Left hindlimb (tissue), 1 donor: ENCODE measurements around the gene B4GALT4.
"Not testable (repeated sequence)": the region's sequence is repeated elsewhere in the genome, so short reads cannot be mapped to it uniquely, and the experiment has no call there.

Experiments used
- DNase-seq: peaks from one replicate; pipeline ENCODE4 v3.0.0-alpha.2; 2018

The B4GALT4 gene, protein sequence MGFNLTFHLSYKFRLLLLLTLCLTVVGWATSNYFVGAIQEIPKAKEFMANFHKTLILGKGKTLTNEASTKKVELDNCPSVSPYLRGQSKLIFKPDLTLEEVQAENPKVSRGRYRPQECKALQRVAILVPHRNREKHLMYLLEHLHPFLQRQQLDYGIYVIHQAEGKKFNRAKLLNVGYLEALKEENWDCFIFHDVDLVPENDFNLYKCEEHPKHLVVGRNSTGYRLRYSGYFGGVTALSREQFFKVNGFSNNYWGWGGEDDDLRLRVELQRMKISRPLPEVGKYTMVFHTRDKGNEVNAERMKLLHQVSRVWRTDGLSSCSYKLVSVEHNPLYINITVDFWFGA

GRCh38 chr3:119240591-119241434 lies at the start of gene B4GALT4:
B4GALT4 (minus strand) TSS chr3:119240878; CDS start chr3:119230099, 10,779 bp downstream.
- DNase-seq, result peak; percentile 92

DNA sequence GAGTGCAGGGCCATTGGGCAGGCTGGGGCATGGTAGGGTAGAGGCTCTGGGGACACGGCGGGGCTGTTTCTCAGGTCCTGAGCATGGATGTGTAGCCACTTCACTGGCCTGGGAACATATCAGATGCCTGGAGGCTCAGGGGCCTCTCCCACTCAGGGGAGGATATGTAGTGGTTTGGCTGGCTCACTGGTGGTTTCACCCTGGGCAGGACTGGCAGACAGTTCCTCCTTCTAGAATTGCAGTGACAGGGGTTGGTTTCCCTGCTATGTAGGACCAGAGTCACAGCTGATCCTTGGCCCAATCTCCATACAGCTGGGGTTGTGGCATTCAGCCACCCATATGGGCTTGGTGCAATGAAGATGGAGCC lies 48.7 kb upstream of the B4GALT4 start:
- DNase-seq, result no peak

DNA sequence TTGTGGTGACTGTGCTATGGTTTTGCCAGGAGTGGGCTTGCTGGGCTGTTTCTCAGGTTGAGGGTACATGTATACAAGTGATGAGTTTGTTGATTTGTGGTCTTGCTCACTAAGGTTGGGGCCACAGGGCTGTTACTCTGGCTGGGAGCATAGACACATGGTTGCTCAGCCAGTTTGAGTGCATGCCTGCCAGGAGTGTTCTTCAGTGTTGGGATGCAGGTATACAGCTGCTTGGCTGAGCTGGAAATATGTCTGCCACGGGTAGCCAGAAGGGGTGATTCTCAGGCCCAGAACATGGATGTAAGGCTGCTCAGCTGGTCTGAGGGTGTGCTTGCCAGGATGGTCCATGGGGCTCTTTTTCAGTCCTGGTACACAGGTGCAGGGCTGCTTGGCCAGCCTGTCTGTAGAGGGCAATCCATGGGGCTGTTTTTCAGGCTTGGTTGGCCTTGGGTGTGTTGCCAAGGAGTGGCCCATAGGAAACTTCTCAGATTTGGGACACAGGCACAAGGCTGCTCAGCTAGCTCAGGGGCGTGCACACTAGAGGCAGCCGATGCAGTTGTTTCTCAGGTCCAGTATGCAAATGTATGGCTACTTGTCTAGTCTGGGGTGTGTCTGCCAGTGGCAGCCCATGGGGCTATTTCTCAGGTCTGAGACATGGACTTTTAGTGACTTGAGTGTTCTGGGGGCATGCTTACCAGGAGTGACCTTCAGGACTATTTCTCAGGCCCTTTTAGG lies 48.2 kb upstream of the B4GALT4 start:
- no peak for DNase-seq

DNA sequence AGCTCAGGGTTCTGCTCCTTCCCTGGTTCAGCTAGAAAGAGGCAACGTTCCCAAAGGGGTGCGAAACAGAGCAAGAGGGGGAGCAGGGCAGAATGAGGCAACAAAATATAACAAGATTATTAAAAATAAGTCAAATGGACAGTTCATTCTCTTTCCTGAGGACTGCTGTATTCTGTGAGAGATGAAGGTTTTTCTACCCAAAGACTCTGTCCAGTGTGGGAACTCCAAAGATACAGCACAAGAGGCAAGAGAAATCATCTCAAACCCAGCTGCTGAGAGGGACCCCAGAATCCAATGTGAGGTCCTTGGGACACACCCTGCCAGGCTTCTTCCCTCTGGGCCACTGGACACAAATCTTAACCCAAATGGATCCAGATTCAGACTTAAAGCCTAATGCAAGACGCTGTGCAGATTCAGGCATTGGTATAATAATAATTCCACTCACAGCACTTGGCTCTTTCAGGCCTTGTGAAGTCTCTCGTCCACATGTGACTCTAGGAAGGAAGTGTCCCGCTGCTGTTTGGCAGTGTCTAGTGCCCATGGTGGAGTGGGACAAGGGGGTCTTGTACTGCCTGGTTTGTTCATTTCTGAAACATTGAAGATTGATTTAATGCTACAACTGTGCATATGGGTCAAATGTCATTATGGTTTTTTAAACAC lies 39.0 kb upstream of the B4GALT4 start:
- no peak for DNase-seq

GRCh38 chr3:119279101-119279554 lies 38.5 kb upstream of the B4GALT4 start:
- no peak for DNase-seq

DNA sequence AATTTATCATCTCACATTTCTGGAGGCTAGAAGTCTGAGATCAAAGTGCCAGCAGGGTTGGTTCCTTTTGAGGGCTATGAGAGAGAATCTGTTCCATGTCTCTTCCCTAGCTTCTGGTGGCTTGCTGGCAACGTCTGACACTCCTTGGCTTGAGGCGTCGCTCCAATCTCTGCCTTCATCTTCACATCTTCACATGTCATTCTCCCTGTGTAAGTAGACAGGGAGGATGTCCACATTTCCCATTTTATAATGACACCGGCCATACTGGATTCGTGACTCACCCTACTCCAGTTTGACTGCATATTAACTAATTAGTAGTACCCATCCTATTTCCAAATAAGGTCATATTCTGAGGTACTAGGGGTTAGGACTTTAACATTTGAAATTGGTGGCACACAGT lies 36.0 kb upstream of the B4GALT4 start:
- DNase-seq, result no peak

- not testable (repeated sequence) for DNase-seq
Measured at GRCh38 chr3:119270212-119270611, 29.5 kb upstream of the B4GALT4 start.

GRCh38 chr3:119261055-119261454 lies 20.4 kb upstream of the B4GALT4 start:
- no peak for DNase-seq

- DNase-seq, result no peak
Measured at GRCh38 chr3:119259821-119260220, 19.1 kb upstream of the B4GALT4 start.

- DNase-seq, result no peak
Measured at GRCh38 chr3:119258915-119259314, 18.2 kb upstream of the B4GALT4 start.

- DNase-seq, result no peak
Measured at GRCh38 chr3:119257654-119258410, 17.2 kb upstream of the B4GALT4 start.

GRCh38 chr3:119257111-119257510 lies 16.4 kb upstream of the B4GALT4 start:
- no peak for DNase-seq

GRCh38 chr3:119255214-119255613 lies 14.5 kb upstream of the B4GALT4 start:
- no peak for DNase-seq

DNA sequence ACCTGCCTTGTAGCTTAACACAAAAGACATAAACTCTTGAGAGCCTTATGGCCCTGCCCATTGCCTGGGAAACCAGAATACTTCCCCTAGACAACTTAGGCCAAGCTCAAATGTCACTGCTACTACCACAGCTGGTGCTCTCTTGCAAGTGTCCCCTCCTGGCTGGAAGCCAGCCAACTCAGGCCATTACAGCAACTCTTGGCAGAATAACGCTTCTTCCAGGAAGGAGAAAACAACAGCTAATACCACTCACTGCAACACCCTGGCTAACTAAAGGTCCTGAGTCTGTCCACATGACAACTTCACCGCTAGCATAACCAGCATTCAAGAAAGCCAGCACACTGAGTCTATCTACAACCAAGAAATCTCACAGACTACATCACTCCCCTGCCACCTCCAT lies 5.1 kb upstream of the B4GALT4 start:
- DNase-seq, result peak; percentile 38

- DNase-seq, result no peak
Measured at GRCh38 chr3:119243712-119244111, 3.0 kb upstream of the B4GALT4 start.

- DNase-seq, result not testable (repeated sequence)
Measured at GRCh38 chr3:119243058-119243529, 2.4 kb upstream of the B4GALT4 start.

GRCh38 chr3:119242387-119243057 lies 1.8 kb upstream of the B4GALT4 start:
- not testable (repeated sequence) for DNase-seq

DNA sequence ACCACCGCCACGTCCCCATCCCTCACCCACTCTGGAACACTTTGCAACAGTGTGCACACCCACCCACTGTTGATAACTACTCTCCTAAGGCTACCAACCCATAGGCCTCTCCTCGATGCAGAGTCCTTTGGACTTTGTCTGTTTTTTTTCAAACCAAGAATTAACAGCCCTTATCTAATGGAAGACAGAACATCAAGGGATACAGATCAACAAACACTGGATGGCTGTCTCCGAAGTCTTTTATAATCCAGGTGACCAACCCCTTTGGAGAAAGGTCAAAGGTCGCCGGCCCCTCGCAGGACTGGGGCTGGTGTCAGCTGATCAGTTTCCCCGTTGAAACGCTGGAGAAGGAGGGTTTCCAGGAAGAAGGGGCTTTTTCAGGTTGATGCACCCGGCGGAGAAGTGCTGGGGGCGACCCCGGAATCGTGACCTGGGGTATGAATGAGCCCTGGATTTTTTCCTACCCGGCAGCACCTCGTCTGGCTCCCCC lies 532 bp downstream of the B4GALT4 start:
- no peak for DNase-seq

GRCh38 chr3:119239206-119239820 lies 1.4 kb downstream of the B4GALT4 start:
- no peak for DNase-seq

GRCh38 chr3:119238363-119238762 lies 2.3 kb downstream of the B4GALT4 start:
- no peak for DNase-seq

DNA sequence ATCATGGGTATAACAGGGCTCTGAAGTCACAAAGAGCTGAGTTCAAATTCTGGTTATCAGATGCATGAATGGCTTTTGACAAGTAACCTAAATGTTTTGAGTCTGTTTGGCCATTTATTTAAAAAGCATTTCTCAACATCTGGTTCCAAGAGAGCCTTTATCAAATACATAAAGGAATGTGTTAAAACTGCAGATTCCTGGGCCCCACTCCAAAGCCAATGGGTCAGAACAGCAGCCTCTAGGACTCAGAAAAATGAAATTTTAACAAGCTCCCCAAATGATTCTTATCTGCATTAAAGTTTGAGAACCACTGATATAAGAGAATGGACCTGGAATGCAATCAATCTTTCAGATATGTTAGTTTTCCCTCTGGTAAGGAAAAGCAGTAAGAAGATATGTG lies 3.4 kb downstream of the B4GALT4 start:
- no peak for DNase-seq
